GM21423 (cell line): ENCODE measurements around the gene DDX1.
"Not testable (repeated sequence)": the region's sequence is repeated elsewhere in the genome, so short reads cannot be mapped to it uniquely, and the experiment has no call there.

Experiments used
- ATAC-seq: cut with Tn5 transposase; IDR thresholded peaks from one replicate; pipeline ENCODE4 v1.9.1; 2021; ENCODE audit warnings: mild to moderate bottlenecking, moderate library complexity; ENCODE audit not compliant: unreplicated experiment

DDX1 gene

GRCh38 chr2:15591692-15592463 lies at the start of gene DDX1:
Gene DDX1, plus strand, starts transcription at chr2:15591868. Its CDS starts 66 bp downstream, at chr2:15591934.
- peak; percentile 95 for ATAC-seq

DNA sequence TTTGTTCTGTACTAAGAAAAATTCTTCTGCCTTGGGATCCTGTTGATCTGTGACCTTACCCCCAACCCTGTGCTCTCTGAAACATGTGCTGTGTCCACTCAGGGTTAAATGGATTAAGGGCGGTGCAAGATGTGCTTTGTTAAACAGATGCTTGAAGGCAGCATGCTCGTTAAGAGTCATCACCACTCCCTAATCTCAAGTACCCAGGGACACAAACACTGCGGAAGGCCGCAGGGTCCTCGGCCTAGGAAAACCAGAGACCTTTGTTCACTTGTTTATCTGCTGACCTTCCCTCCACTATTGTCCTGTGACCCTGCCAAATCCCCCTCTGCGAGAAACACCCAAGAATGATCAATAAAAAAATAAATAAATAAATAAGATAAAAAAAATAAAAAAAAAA lies 49.4 kb upstream of the DDX1 start:
- not testable (repeated sequence) for ATAC-seq

GRCh38 chr2:15543053-15543452 lies 48.6 kb upstream of the DDX1 start:
- no peak for ATAC-seq

DNA sequence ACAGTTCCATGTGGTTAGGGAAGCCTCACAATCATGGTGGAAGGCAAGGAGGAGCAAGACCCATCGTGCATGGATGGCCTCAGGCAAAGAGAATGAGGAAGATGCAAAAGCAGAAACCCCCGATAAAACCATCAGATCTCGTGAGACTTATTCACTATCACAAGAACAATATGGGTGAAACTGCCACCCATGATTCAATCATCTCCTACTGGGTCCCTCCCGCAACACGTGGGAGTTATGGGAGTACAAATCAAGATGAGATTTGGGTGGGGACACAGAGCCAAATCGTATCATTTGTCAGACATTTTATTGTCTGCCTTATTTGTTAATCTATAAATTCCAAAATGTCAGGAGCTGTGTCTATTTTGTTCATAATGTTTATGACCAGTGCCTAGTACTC lies 48.1 kb upstream of the DDX1 start:
- no peak for ATAC-seq

DNA sequence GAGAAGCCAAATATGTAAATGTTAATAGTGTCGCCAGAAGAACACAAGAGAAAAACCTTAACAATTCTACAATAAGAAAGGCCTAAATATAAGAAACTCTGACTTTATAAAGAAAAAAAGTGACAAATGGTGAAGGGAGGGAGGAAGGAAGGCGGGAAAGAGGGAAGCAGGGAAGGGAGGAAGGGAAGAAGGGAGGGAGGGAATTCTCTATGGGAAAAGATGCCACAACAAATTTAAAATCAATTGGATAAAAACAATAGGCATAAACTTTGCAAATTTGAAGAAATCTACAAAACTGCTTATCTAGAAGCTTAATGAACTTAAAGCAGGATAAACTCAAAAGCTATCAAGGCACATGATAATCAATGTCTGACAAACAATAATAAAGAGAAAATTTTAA lies 47.4 kb upstream of the DDX1 start:
- no peak for ATAC-seq

DNA sequence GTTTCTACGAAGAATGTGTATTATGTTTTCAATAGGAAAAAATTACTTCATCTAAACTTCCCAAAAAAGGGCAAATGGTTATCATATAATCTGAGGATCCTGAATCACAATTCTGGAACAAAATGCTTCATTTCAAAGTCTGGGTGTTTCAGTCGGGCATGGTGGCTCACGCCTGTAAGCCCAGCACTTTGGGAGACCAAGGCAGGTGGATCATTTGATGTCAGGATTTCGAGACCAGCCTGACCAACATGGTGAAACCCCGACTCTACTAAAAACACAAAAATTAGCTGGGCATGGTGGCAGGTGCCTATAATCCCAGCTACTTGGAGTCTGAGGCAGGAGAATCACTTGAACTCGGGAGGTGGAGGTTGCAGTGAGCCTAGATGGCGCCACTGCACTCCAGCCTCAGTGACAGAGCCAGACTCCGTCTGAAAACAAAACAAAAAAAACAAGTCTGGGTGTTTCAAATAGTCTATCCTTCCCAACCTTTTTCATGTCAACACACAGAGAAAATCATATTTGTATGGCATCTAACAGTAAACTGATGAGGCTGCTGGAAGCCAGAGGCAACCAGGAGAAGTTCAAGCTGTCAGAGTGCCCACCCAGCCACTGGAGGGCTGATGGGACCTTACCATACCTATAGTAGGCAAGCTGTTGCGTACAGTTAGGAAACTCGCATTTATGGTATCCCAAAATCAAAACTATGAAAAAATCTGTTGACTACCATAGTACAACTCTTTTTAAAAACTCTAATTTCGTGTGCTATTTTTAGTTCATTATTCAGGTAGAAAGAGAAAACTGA lies 45.2 kb upstream of the DDX1 start:
- ATAC-seq, result no peak

- ATAC-seq, result no peak
These were observed 44.4 kb upstream of the DDX1 start for GRCh38 chr2:15547115-15547876.

DNA sequence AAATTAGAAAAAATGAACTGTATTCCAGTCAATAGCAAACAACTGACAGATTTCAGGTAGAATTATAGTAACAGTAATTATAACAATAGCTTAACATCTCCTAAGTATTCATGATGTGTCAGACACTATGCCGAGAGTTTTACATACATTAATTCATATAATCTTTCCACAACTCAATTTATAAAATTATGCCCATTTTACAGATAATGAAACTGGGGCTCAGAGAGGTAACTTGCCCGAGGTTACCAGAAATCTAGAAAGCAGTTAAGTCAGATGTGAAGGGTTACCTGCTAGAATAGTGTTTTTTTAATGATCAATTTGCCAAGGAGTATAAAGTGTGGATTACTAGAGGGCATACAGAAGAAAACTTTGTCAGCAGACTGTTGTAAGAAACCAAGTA lies 42.7 kb upstream of the DDX1 start:
- ATAC-seq, result no peak

DNA sequence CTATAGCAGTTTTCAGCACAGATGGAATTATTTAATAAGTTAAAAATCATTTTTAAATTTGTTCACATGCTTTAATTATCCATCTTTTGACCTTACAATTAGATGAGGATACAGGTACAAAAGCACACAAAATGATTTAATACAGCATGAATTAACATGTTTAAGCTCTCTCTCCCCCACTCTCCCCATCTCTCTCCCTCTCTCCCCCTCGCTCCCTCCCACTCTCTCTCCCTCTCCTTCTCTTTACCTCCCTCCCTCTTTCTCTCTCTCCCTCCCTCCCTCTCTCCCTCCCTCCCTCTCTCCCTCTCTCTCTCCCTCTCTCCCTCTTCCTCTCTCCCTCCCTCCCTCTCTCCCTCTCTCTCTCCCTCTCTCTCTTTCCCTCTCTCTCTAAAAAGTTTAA lies 38.1 kb upstream of the DDX1 start:
- ATAC-seq, result no peak

GRCh38 chr2:15553951-15554350 lies 37.7 kb upstream of the DDX1 start:
- no peak for ATAC-seq

DNA sequence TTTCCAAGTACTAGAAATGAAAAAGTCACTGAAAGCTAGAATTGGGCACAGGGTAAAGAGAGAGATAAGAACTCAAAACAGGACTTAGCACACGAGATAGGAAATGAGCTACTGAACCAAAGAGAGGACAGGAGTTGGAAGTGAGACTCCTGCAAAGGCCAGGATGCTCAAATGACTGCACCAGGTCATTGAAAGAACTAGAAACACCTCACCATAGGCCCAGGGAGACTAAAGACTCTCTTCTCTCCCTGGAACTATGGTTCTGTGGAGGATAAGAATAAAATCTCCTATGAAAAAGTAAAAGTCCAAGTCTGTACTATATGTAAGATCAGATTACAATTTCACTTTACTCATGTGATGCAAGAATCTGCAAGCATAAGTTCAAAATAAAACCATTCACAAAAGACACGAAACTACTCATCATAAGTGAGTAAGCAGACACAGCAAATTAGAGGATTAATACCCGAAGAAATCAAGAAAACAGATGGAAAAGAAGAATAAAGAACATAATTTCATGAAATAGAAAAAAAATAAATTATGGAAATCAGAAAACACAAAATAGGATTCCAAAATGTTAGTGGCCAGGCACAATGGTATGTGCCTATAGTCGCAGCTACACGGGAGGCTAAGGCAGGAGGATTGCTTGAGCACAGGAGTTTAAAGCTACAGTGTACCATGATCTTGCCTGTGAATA lies 37.0 kb upstream of the DDX1 start:
- ATAC-seq, result no peak

DNA sequence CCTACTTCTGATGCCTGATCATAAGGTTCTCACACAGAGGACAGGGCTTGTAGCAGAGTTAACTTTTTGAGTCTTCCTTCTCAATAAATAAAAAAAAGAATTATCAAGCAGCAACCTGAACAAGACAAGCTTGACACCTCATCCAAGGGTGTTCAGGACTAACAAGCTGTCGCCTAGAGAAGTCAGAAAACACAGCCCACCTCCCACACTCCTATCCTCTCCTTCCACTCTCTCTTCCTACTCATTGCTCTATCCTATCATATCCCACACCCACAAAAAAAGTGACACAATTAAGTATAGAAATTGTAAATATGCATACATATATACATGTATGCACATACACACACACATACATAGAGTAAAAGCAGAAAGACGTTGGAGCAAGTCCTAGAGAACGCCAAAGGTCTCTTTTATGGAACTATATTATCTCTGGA lies 35.9 kb upstream of the DDX1 start:
- no peak for ATAC-seq

- ATAC-seq, result no peak
These were observed 35.2 kb upstream of the DDX1 start for GRCh38 chr2:15556311-15556930.

DNA sequence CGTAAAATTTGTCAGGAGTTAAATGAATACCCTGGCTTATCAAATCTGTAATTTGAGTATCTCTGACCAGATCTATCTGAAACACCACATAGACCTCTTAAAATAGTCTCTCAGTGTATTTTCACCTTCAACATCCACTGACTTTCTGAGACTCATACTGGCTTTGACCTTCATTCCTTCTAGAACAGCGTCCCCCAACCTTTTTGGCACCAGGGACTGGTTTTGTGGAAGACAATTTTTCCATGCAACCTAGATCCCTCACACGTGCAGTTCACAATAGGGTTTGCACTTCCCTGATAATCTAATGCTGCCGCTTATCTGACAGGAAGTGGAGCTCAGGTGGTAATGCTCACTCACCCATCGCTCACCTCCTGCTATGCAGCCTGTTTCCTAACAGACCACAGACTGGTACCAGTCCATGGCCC lies 33.8 kb upstream of the DDX1 start:
- no peak for ATAC-seq

DNA sequence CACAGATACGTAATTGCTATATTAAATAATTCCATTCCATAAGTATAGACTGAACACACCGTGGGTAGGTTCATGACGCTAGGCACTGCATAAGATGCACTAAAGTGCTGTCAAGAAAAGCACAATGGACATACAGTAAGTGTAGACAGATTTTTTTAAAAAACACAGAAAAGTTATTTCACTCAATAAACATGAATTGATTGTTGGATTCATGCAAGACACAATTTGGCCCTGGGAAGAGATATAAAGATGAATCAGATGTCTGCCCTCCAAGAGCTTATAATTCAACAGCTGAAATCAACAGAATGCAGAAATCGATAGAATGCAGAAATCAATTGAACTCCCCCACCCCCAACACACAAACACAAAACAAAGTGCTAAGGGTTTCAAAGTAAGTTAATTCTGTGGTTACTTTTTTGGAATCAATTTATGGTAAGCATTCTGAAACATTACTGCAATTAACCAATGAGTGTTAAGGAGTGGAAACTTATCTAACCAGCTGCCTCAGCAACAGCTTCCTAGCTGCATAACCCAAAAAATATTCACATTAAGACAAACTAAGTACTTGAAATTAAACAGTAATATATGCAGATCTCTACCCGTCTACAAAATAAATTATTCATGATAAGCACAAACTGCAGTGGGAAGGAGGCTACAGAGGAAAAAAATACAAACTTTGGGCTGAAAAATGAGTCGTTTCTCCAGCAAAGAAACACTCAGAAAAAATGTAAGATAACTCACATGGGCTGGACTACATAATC lies 32.1 kb upstream of the DDX1 start:
- no peak for ATAC-seq

GRCh38 chr2:15560140-15560987 lies 31.3 kb upstream of the DDX1 start:
- peak; percentile 27 for ATAC-seq

- peak; percentile 89 for ATAC-seq
These were observed 30.6 kb upstream of the DDX1 start, which contains the start of gene NBAS for GRCh38 chr2:15560988-15561573. Gene NBAS, minus strand, starts transcription at chr2:15561334. Its CDS starts 30 bp downstream, at chr2:15561304.
